ENCODE results near the gene MTLN.
"Not testable (repeated sequence)": the region's sequence is repeated elsewhere in the genome, so short reads cannot be mapped to it uniquely, and the experiment has no call there.

The MTLN gene

DNA sequence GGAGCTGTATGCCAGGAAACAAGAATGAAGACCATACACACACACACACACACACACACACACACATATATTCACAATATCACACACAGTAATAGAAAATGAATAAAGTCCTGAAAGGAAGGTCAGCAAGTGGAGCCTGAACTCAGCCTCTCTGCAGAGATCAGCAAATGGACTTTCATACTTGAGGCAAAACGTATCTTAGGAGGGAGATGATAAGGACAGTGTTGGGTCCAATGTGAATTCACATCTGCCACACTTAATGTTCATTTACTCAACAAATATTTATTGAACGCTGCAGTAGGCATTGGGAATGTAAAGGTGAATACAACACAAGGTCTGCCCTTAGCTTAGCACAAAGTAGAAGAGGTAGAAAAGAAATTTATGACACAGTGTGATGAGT, 2.7 kb upstream of the MTLN start:
- peaks cover 41% of the 10 kb centered on the region for H3K27me3 Mint-ChIP-seq (ENCODE audit: low read depth, poor library complexity)

DNA sequence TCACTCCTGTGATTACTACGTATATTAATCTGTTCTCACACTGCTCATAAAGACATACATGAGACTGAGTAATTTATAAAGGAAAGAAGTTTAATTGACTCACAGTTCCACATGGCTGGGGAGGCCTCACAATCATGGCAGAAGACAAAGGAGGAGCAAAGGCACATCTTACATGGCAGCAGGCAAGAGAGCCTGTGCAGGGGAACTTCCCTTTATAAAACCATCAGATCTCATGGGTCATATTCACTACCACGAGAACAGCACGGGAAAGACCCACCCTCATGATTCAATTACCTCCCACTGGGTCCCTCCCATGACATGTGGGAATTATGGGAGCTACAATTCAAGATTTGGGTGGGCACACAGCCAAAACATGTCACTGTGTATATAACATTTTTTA, 1.2 kb upstream of the MTLN start:
- not testable (repeated sequence) for DNase-seq, H3K27ac Mint-ChIP-seq
- peak overlapping the region; percentile 38 for H3K4me3 Mint-ChIP-seq

More for the DNA sequence above, 2.7 kb upstream of the MTLN start:
- DNase-seq = no peak
- Mint-ChIP-seq H3K4me1 (peaks cover 5% of the 10 kb centered on the region), H3K4me3 (no peak overlapping the region), H3K36me3 (ENCODE audit: low read depth) (peaks cover under 1% of the 10 kb centered on the region), H3K9me3 (peaks cover 55% of the 10 kb centered on the region), H3K27ac (no peak overlapping the region)
- TF ChIP-seq, protein P1, sequence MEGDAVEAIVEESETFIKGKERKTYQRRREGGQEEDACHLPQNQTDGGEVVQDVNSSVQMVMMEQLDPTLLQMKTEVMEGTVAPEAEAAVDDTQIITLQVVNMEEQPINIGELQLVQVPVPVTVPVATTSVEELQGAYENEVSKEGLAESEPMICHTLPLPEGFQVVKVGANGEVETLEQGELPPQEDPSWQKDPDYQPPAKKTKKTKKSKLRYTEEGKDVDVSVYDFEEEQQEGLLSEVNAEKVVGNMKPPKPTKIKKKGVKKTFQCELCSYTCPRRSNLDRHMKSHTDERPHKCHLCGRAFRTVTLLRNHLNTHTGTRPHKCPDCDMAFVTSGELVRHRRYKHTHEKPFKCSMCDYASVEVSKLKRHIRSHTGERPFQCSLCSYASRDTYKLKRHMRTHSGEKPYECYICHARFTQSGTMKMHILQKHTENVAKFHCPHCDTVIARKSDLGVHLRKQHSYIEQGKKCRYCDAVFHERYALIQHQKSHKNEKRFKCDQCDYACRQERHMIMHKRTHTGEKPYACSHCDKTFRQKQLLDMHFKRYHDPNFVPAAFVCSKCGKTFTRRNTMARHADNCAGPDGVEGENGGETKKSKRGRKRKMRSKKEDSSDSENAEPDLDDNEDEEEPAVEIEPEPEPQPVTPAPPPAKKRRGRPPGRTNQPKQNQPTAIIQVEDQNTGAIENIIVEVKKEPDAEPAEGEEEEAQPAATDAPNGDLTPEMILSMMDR (IDR thresholded peaks at IDR 0.05) = no peak

DNA sequence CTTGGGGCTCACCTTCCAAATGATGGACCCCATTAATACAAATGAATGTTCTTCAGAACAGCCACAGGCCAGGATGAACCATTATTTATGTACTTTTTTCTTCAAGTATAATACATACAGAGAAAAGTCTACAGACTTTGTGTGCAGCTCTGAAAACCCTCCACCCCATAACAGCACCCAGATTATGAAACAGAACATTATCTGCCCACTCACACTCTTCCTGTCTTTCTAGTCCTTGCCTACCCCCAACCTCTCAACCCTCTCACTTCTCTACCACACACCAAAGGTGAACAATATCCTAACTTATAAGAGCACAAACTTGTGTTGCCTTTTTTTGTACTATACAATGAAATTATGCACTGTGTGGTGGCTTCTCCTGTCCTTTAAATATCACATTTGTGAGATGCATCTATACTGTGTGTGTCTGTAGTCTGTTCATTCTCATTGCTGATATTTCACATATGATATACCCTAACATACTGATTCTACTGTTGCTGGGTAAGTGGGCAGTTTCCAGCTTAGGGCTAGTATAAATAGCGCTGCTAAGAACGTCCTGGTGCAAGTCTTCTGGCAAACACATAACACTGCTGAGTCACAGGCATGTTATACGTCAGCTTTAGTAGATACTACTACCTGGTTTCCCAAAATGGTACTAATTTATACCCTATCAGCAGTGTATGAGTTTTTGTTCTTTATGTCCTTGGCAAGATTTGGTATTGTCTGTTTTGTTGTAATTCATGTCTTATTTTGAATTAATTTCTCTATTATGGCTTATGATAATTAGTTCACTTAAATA, 6.5 kb downstream of the MTLN start:
- Mint-ChIP-seq H3K27me3 (ENCODE audit: low read depth, poor library complexity) (peaks cover 4% of the 10 kb centered on the region), H3K36me3 (ENCODE audit: low read depth) (peaks cover 11% of the 10 kb centered on the region), H3K4me3 (peak overlapping the region; percentile 93), H3K27ac (no peak overlapping the region), H3K9me3 (no peaks in the 10 kb centered on the region), H3K4me1 (peaks cover 23% of the 10 kb centered on the region)
- no peak for DNase-seq
- TF ChIP-seq, protein P1 (IDR thresholded peaks at IDR 0.05) = no peak

More for the DNA sequence above, 1.2 kb upstream of the MTLN start:
- Mint-ChIP-seq H3K36me3 (ENCODE audit: low read depth) (peaks cover 11% of the 10 kb centered on the region), H3K9me3 (peaks cover 43% of the 10 kb centered on the region), H3K27me3 (ENCODE audit: low read depth, poor library complexity) (peaks cover 38% of the 10 kb centered on the region)
- not testable (repeated sequence) for H3K4me1 Mint-ChIP-seq

DNA sequence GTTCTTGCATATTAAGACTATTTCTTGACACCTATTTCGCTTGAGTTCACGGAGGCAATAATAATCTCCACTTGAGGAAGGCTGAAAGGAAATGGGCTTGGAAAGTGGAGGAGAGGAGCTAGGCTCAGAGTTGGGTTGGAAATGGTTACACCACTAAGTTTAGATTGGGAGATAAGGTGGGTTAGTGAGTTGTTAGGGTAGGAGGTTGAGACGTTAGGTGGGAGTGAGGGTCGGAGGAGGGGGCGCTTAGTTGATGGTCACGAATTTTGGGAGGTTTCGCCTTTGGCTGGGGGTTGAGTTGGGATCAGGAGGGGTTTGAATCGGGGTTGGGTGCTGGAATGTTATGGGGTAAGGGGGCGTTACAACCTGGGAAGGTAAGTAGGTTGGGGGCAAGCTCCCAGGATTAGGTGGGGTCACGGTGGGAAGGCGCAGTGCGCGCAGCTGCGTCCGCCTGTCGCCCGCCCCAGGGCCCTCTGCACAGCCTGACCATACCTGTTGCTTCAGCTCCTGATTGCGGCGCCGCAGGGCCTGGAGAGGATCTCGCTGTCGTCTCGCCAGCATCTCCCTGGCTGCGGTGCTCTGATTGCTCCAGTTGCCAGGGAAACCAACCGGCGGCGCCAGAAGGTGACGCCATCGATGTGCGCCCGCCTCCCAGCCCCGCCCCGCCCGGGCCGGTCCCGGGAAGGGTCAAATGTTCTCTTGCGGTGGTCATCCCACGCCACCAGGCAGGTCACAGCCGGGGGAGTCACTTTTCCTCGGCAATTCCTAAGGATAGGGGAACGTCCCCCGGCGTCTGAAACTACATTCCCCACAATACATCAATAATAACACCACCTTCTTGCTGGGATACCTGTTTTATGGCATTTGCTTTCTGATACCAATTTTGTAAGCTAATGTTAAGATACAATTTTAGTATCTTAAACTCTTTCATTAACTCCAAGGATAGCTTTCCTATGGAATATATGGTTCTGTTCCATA, 7.7 kb downstream of the MTLN start, which contains the start of gene NPHP1:
Gene NPHP1 (minus strand): TSS at position 606 of the 978 bp plus-strand sequence. CDS start 45 bp downstream, at position 561.
- peak; percentile 95 for DNase-seq
- Mint-ChIP-seq H3K4me3 (peak within 1 kb of the TSS; percentile 93), H3K27ac (peak within 1 kb of the TSS; percentile 68), H3K4me1 (peaks cover 23% of the 10 kb centered on the region), H3K27me3 (ENCODE audit: low read depth, poor library complexity) (peaks cover 4% of the 10 kb centered on the region), H3K36me3 (ENCODE audit: low read depth) (peaks cover 7% of the 10 kb centered on the region), H3K9me3 (no peaks in the 10 kb centered on the region)
- TF ChIP-seq, protein P1 (IDR thresholded peaks at IDR 0.05) = no peak

DNA sequence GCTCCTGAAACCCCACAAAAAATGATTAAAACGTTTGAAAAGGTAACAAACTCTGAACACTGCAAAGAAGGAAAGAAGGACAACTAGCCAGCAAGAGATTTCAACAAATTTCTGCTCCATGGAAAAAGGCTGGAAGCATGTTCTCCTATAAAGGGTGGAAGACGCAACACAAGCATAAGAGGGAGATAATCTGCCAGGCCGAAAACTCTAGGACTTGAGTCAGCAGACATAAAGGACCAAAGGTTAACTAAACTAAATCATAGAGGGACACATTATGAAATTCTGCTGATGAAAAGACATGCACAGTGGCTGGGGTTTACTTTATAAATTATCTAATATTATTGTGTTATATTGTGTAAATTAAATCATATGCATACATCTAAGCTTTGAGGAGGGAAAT, 14.3 kb downstream of the MTLN start:
- no peak overlapping the region for H3K4me3 Mint-ChIP-seq
- DNase-seq = no peak
- H3K27me3 Mint-ChIP-seq (ENCODE audit: low read depth, poor library complexity) = no peaks in the 10 kb centered on the region
- no peaks in the 10 kb centered on the region for H3K9me3 Mint-ChIP-seq
- TF ChIP-seq, protein P1 (IDR thresholded peaks at IDR 0.05) = no peak
- no peak overlapping the region for H3K27ac Mint-ChIP-seq
- H3K4me1 Mint-ChIP-seq = peaks cover 10% of the 10 kb centered on the region
- peaks cover 32% of the 10 kb centered on the region for H3K36me3 Mint-ChIP-seq (ENCODE audit: low read depth)

DNA sequence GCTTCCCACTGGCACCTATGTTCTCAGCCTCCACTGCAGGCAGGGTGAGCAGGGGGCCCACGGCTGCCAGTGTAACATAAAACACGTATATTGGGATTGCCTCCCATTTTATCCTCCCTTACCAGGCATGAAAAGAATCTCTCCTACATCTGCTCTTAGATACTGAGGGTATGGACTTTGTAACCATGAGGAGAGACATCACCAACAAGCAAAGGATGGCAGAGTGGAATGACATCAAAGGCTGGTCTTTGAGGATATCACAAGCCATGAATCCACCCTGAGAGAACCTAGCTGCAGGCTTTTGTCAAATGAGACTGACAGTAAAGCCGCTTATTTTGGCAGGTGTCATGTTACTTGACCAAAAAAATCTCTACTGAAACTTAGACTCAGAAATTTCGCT, 14.9 kb downstream of the MTLN start:
- H3K4me1 Mint-ChIP-seq = peaks cover 8% of the 10 kb centered on the region
- H3K4me3 Mint-ChIP-seq = no peak overlapping the region
- no peaks in the 10 kb centered on the region for H3K9me3 Mint-ChIP-seq
- H3K36me3 Mint-ChIP-seq (ENCODE audit: low read depth) = peaks cover 34% of the 10 kb centered on the region
- DNase-seq = no peak
- H3K27me3 Mint-ChIP-seq (ENCODE audit: low read depth, poor library complexity) = no peaks in the 10 kb centered on the region
- H3K27ac Mint-ChIP-seq = no peak overlapping the region
- TF ChIP-seq, protein P1 (IDR thresholded peaks at IDR 0.05) = no peak

DNA sequence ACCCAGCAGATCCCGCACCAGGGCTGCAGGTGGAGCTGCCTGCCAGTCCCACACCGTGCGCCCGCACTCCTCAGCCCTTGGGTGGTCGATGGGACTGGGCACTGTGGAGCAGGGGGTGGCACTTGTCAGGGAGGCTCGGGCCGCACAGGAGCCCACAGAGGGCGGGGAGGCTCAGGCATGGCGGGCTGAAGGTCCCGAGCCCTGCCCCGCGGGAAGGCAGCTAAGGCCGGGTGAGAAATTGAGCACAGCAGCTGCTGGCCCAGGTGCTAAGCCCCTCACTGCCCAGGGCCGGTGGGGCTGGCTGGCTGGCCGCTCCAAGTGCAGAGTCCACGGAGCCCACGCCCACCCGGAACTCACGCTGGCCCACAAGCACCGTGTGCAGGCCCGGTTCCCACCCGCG, 22.2 kb downstream of the MTLN start:
- DNase-seq; H3K4me3 Mint-ChIP-seq; H3K27me3 Mint-ChIP-seq (ENCODE audit: low read depth, poor library complexity); H3K27ac Mint-ChIP-seq; H3K4me1 Mint-ChIP-seq: not testable (repeated sequence)
- peaks cover 68% of the 10 kb centered on the region for H3K36me3 Mint-ChIP-seq (ENCODE audit: low read depth)
- H3K9me3 Mint-ChIP-seq = peaks cover 35% of the 10 kb centered on the region
